Liver (tissue), 9 donors: ENCODE measurements around the gene SNRNP48. TPM values are rescaled to one million over a fixed set of nuclear protein-coding genes. Genes with fewer than 3 reads are reported as not detected.

ENCODE experiments used
- DNase-seq: peaks from one replicate; pipeline ENCODE4 v3.0.0-alpha.2; 2017; ENCODE audit warnings: low spot score
- H3K27ac ChIP-seq, 2 donors: one replicate each; pipeline ENCODE4 v1.7.0; 2013; ENCODE audit warnings: inconsistent platforms in 2 of 2, low read length in 2 of 2, control low read depth in 1 of 2, low read depth in 1 of 2, mild to moderate bottlenecking in 1 of 2
- H3K27me3 ChIP-seq, 4 donors: one replicate each; pipeline versions ENCODE4 v1.6.1 to v1.7.0; 2013; ENCODE audit warnings: low read length in 3 of 4, inconsistent platforms in 1 of 4, mild to moderate bottlenecking in 1 of 4, moderate library complexity in 1 of 4; ENCODE audit not compliant: control insufficient read depth in 4 of 4, insufficient read depth in 4 of 4
- H3K36me3 ChIP-seq, 4 donors: one replicate each; pipeline versions ENCODE4 v1.6.1 to v1.7.0; 2013; ENCODE audit warnings: low read length in 3 of 4, mild to moderate bottlenecking in 3 of 4, low read depth in 1 of 4, moderate library complexity in 1 of 4; ENCODE audit not compliant: control insufficient read depth in 4 of 4, insufficient read depth in 3 of 4
- H3K4me1 ChIP-seq, 4 donors: one replicate each; pipeline versions ENCODE4 v1.6.1 to v1.7.0; 2013; ENCODE audit warnings: low read length in 3 of 4, mild to moderate bottlenecking in 3 of 4, moderate library complexity in 1 of 4; ENCODE audit not compliant: control insufficient read depth in 4 of 4, insufficient read depth in 4 of 4
- H3K4me3 ChIP-seq, 3 donors: one replicate each; pipeline versions ENCODE4 v1.6.1 to v1.7.0; 2013; ENCODE audit warnings: low read length in 3 of 3, control low read depth in 1 of 3, low read depth in 1 of 3, mild to moderate bottlenecking in 1 of 3
- H3K9ac ChIP-seq, 2 donors: one replicate each; pipeline ENCODE4 v1.7.0; 2013; ENCODE audit warnings: low read length in 2 of 2, mild to moderate bottlenecking in 2 of 2, moderate library complexity in 2 of 2, control low read depth in 1 of 2, low read depth in 1 of 2
- H3K9me3 ChIP-seq, 4 donors: one replicate each; pipeline versions ENCODE4 v1.6.1 to v1.7.0; 2013; ENCODE audit warnings: low read length in 3 of 4; ENCODE audit not compliant: control insufficient read depth in 4 of 4
- EGR1 ChIP-seq, 2 donors: IDR thresholded peaks; 2 replicates each; pipeline ENCODE4 v1.6.1; 2016 to 2018; ENCODE audit warnings: antibody characterized with exemption in 2 of 2, low read depth in 2 of 2
- FOXA1 ChIP-seq: IDR thresholded peaks from 2 replicates; pipeline ENCODE4 v1.6.1; 2016; ENCODE audit warnings: antibody characterized with exemption
- FOXA2 ChIP-seq: IDR thresholded peaks from 2 replicates; pipeline ENCODE4 v1.6.1; 2016; ENCODE audit warnings: antibody characterized with exemption
- GABPA ChIP-seq, 2 donors: IDR thresholded peaks in 1 of 2; conservative IDR thresholded peaks in 1 of 2; 2 replicates each; pipeline ENCODE4 v1.6.1; 2016; ENCODE audit warnings: antibody characterized with exemption in 2 of 2, mild to moderate bottlenecking in 1 of 2, moderate library complexity in 1 of 2
- HNF4A ChIP-seq, 2 donors: conservative IDR thresholded peaks; 2 replicates each; pipeline ENCODE4 v1.6.1; 2016; ENCODE audit warnings: antibody characterized with exemption in 2 of 2, mild to moderate bottlenecking in 2 of 2
- HNF4G ChIP-seq: IDR thresholded peaks from 2 replicates; pipeline ENCODE4 v1.6.1; 2016; ENCODE audit warnings: antibody characterized with exemption
- JUND ChIP-seq, 2 donors: IDR thresholded peaks; 2 replicates each; pipeline ENCODE4 v1.6.1; 2016; ENCODE audit warnings: antibody characterized with exemption in 2 of 2
- MAX ChIP-seq: IDR thresholded peaks from 2 replicates; pipeline ENCODE4 v1.6.1; 2016; ENCODE audit warnings: antibody characterized with exemption
- NR2F2 ChIP-seq: IDR thresholded peaks from 2 replicates; pipeline ENCODE4 v1.6.1; 2016; ENCODE audit warnings: antibody characterized with exemption
- RAD21 ChIP-seq, 2 donors: IDR thresholded peaks; 2 replicates each; pipeline ENCODE4 v1.6.1; 2016; ENCODE audit warnings: antibody characterized with exemption in 2 of 2, mild to moderate bottlenecking in 2 of 2
- TAF1 ChIP-seq: conservative IDR thresholded peaks from 2 replicates; pipeline ENCODE4 v1.6.1; 2016; ENCODE audit warnings: antibody characterized with exemption, mild to moderate bottlenecking
- YY1 ChIP-seq: IDR thresholded peaks from 2 replicates; pipeline ENCODE4 v1.6.1; 2016; ENCODE audit warnings: antibody characterized with exemption, mild to moderate bottlenecking
- WGBS: extraction: QIAGEN DNeasy Blood & Tissue Kit; methylation state at CpG from one replicate; pipeline ENCODE4 v1.1.7; 2013; 5-methylcytosine and 5-hydroxymethylcytosine counted together
- polyA plus RNA-seq, 2 donors: library from polyadenylated mRNA; stranded (reverse) in 1 of 2; unstranded in 1 of 2; fragments of 200-250 nt in 1 of 2; fragments of >200 nt in 1 of 2; fragmentation: Nextera tagmentation in 1 of 2; extraction: Ambion mirVana in 1 of 2; gene quantifications; one replicate each; pipeline versions ENCODE4 v1.2.1 to v1.2.3, GENCODE V29; 2013 to 2015
- total RNA-seq, 2 donors: library from RNA; depleted of rRNA; stranded (reverse); fragments of >200 nt; gene quantifications; one replicate each; pipeline ENCODE4 v1.2.3, GENCODE V29; 2014
- TF ChIP-seq, protein P1 (sequence below): IDR thresholded peaks from 2 replicates; pipeline ENCODE4 v1.6.1; 2016; ENCODE audit warnings: antibody characterized with exemption
- TF ChIP-seq, protein P2 (sequence below): IDR thresholded peaks from 2 replicates; pipeline ENCODE4 v1.6.1; 2016; ENCODE audit warnings: antibody characterized with exemption, mild to moderate bottlenecking
- TF ChIP-seq, protein P3 (sequence below): fragments of 150-350 bp; IDR thresholded peaks from 2 replicates; pipeline ENCODE4 v1.5.1; 2017; ENCODE audit warnings: improper control_type of control experiment, low read depth, low read length; ENCODE audit not compliant: missing input control
- donor health status: healthy.
- donor health status: healthy.
- donor health status: healthy.
- donor health status: healthy.
- donor health status: healthy.

SNRNP48 gene
- total and polyA plus RNA-seq, 4 donors = 5.0 to 9.7 (median 8.4) TPM

GRCh38 chr6:7572213-7572943 lies 17.6 kb upstream of the SNRNP48 start:
- no peak overlapping the region for H3K9ac ChIP-seq
- TF ChIP-seq HNF4G = no peak
- TF ChIP-seq, protein P1, sequence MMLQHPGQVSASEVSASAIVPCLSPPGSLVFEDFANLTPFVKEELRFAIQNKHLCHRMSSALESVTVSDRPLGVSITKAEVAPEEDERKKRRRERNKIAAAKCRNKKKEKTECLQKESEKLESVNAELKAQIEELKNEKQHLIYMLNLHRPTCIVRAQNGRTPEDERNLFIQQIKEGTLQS = no peak
- no peak for TF ChIP-seq NR2F2
- no peak for TF ChIP-seq GABPA (IDR thresholded peaks at IDR 0.05 in 1 of 2, conservative IDR thresholded peaks at IDR 0.05 in 1 of 2)
- TF ChIP-seq MAX = no peak
- no peak for TF ChIP-seq EGR1 (IDR thresholded peaks at IDR 0.05; ENCODE audit: low read depth in 2 of 2)
- no peak for TF ChIP-seq FOXA1
- no peaks in the 10 kb centered on the region for H3K9me3 ChIP-seq
- WGBS = 90% methylated on average over 9 of the region's 9 CpGs
- no peaks in the 10 kb centered on the region for H3K27me3 ChIP-seq
- no peak overlapping the region for H3K27ac ChIP-seq
- H3K36me3 ChIP-seq = peaks cover 11 to 87% (median 75%) of the 10 kb centered on the region in 4 donors
- no peak overlapping the region for H3K4me3 ChIP-seq
- no peaks in the 10 kb centered on the region for H3K4me1 ChIP-seq
- no peak for DNase-seq

DNA sequence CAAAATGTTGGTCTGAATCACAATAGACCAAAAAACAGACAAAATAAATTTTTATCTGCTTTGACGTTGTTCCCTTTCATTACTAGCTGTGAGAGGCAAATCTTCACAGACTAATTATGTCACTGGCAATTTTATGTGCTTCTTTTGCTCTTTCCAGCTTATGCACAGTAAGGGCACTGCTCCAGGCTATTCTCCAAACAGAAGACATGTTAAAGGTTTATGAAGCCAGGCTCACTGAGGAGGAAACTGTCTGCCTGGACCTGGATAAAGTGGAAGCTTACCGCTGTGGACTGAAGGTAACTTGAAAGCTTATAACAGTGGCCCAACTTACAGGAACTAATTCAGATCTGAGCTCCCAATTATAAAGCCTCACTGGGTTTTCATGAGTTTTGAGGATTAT lies 15.5 kb upstream of the SNRNP48 start:
- DNase-seq = no peak
- Histone ChIP-seq H3K9me3 (no peaks in the 10 kb centered on the region), H3K36me3 (peaks cover 10 to 86% (median 70%) of the 10 kb centered on the region in 4 donors), H3K4me1 (no peaks in the 10 kb centered on the region), H3K9ac (no peak overlapping the region), H3K4me3 (no peak overlapping the region), H3K27me3 (no peaks in the 10 kb centered on the region), H3K27ac (no peak overlapping the region)
- TF ChIP-seq, protein P1 = no peak
- no peak for TF ChIP-seq FOXA2
- no peak for TF ChIP-seq RAD21 (IDR thresholded peaks at IDR 0.05)
- TF ChIP-seq HNF4A (conservative IDR thresholded peaks at IDR 0.05) = no peak
- WGBS = 95% methylated on average over 2 of the region's 2 CpGs

DNA sequence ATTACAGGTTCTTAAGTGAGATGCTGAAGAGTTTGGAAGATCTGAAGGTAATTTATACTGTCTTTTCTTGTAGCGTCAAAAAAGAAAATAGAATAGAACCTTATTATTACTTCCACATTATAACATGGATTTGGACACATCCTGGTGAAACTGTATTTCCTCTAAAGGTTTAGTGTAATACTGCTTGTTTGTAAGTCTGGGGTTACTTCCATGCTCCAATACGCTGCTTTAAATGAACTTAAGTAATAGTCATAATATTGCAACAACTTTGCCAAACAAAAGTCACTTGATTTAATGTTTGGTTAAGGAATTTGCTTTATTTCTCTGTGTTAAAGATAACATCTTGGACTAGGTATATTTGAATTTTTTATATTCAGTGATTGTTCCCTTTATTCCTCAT lies 11.5 kb upstream of the SNRNP48 start:
- 38% methylated on average over 2 of the region's 2 CpGs for WGBS
- H3K27me3 ChIP-seq = no peaks in the 10 kb centered on the region
- H3K4me1 ChIP-seq = peaks cover 0 to 14% (median 11%) of the 10 kb centered on the region in 4 donors
- DNase-seq = no peak
- no peak overlapping the region for H3K4me3 ChIP-seq
- TF ChIP-seq HNF4A (conservative IDR thresholded peaks at IDR 0.05) = no peak
- TF ChIP-seq TAF1 = no peak
- TF ChIP-seq MAX = no peak
- H3K9ac ChIP-seq = no peak overlapping the region
- H3K36me3 ChIP-seq = peaks cover 14 to 78% (median 63%) of the 10 kb centered on the region in 4 donors
- H3K9me3 ChIP-seq = no peaks in the 10 kb centered on the region
- no peak overlapping the region for H3K27ac ChIP-seq

DNA sequence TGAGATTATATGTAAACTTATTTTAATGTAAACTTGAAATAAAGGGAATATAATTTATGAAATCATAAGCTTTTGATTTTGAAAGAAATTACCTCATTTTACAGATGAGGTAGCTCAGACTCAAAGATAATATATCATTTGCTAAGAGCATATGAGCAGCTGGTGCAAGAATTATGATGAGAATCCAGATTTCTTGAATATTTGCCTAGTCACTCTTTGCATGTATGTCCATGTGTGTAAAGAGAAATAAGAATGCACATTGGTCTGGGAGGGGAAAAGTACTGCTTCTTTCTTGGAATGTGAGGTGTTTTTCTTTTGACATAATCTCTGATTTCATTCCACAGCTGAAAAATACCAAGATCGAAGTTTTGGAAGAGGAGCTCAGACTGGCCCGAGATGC lies 11.1 kb upstream of the SNRNP48 start:
- H3K9me3 ChIP-seq = no peaks in the 10 kb centered on the region
- H3K27me3 ChIP-seq = no peaks in the 10 kb centered on the region
- 95% methylated on average over 2 of the region's 2 CpGs for WGBS
- no peak overlapping the region for H3K9ac ChIP-seq
- H3K36me3 ChIP-seq = peaks cover 16 to 79% (median 63%) of the 10 kb centered on the region in 4 donors
- peaks cover 0 to 14% (median 11%) of the 10 kb centered on the region in 4 donors for H3K4me1 ChIP-seq
- no peak for DNase-seq
- TF ChIP-seq, protein P2, sequence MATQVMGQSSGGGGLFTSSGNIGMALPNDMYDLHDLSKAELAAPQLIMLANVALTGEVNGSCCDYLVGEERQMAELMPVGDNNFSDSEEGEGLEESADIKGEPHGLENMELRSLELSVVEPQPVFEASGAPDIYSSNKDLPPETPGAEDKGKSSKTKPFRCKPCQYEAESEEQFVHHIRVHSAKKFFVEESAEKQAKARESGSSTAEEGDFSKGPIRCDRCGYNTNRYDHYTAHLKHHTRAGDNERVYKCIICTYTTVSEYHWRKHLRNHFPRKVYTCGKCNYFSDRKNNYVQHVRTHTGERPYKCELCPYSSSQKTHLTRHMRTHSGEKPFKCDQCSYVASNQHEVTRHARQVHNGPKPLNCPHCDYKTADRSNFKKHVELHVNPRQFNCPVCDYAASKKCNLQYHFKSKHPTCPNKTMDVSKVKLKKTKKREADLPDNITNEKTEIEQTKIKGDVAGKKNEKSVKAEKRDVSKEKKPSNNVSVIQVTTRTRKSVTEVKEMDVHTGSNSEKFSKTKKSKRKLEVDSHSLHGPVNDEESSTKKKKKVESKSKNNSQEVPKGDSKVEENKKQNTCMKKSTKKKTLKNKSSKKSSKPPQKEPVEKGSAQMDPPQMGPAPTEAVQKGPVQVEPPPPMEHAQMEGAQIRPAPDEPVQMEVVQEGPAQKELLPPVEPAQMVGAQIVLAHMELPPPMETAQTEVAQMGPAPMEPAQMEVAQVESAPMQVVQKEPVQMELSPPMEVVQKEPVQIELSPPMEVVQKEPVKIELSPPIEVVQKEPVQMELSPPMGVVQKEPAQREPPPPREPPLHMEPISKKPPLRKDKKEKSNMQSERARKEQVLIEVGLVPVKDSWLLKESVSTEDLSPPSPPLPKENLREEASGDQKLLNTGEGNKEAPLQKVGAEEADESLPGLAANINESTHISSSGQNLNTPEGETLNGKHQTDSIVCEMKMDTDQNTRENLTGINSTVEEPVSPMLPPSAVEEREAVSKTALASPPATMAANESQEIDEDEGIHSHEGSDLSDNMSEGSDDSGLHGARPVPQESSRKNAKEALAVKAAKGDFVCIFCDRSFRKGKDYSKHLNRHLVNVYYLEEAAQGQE = no peak
- TF ChIP-seq, protein P1 = no peak
- TF ChIP-seq, protein P3, sequence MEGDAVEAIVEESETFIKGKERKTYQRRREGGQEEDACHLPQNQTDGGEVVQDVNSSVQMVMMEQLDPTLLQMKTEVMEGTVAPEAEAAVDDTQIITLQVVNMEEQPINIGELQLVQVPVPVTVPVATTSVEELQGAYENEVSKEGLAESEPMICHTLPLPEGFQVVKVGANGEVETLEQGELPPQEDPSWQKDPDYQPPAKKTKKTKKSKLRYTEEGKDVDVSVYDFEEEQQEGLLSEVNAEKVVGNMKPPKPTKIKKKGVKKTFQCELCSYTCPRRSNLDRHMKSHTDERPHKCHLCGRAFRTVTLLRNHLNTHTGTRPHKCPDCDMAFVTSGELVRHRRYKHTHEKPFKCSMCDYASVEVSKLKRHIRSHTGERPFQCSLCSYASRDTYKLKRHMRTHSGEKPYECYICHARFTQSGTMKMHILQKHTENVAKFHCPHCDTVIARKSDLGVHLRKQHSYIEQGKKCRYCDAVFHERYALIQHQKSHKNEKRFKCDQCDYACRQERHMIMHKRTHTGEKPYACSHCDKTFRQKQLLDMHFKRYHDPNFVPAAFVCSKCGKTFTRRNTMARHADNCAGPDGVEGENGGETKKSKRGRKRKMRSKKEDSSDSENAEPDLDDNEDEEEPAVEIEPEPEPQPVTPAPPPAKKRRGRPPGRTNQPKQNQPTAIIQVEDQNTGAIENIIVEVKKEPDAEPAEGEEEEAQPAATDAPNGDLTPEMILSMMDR = no peak
- TF ChIP-seq YY1 (no peak), FOXA1 (no peak), JUND (IDR thresholded peaks at IDR 0.05) (no peak)
- no peak overlapping the region for H3K27ac ChIP-seq
- H3K4me3 ChIP-seq = no peak overlapping the region
